GM19099 (cell line): ENCODE results near the gene HOXD10.

Experiments
- POLR2A ChIP-seq: IDR thresholded peaks from 3 replicates; pipeline ENCODE4 v1.6.1; 2011; ENCODE audit warnings: low read depth; ENCODE audit not compliant: insufficient read length; ENCODE audit errors: extremely low read depth

The HOXD10 gene

GRCh38 chr2:176099159-176099727, 17.3 kb upstream of the HOXD10 start:
- no peak for TF ChIP-seq POLR2A

GRCh38 chr2:176099728-176100546, 16.6 kb upstream of the HOXD10 start, which contains the start of gene HOXD12:
Gene HOXD12, plus strand, starts transcription at chr2:176099795. Its CDS starts 7 bp downstream, at chr2:176099802.
- TF ChIP-seq POLR2A: no peak

GRCh38 chr2:176100547-176101140, 15.9 kb upstream of the HOXD10 start:
- no peak for TF ChIP-seq POLR2A

GRCh38 chr2:176101216-176101830, 15.3 kb upstream of the HOXD10 start:
- no peak for TF ChIP-seq POLR2A

- TF ChIP-seq POLR2A: no peak
Observed at GRCh38 chr2:176101842-176102241, 14.7 kb upstream of the HOXD10 start.

- no peak for TF ChIP-seq POLR2A
Observed at GRCh38 chr2:176102309-176102866, 14.2 kb upstream of the HOXD10 start.

GRCh38 chr2:176103194-176103593, 13.4 kb upstream of the HOXD10 start:
- TF ChIP-seq POLR2A: no peak

GRCh38 chr2:176103742-176104315, 12.7 kb upstream of the HOXD10 start:
- TF ChIP-seq POLR2A: no peak

- TF ChIP-seq POLR2A: no peak
Observed at GRCh38 chr2:176104316-176105077, 12.1 kb upstream of the HOXD10 start.

- TF ChIP-seq POLR2A: no peak
Observed at GRCh38 chr2:176105078-176105729, 11.4 kb upstream of the HOXD10 start.

- TF ChIP-seq POLR2A: no peak
Observed at GRCh38 chr2:176105730-176106580, 10.6 kb upstream of the HOXD10 start.

GRCh38 chr2:176106581-176107539, 9.7 kb upstream of the HOXD10 start, which contains the start of gene HOXD11:
Gene HOXD11, plus strand, starts transcription at chr2:176107280. Its CDS starts 76 bp downstream, at chr2:176107356.
- TF ChIP-seq POLR2A: no peak

GRCh38 chr2:176107731-176108181, 8.8 kb upstream of the HOXD10 start:
- TF ChIP-seq POLR2A: no peak
